ENCODE data around the gene MED8. TPM values are rescaled to one million over a fixed set of nuclear protein-coding genes. Genes with fewer than 3 reads are reported as not detected.
A peak's percentile ranks its signal among the peaks of the same experiment; 100 is the strongest.

MED8 gene
- total and polyA plus RNA-seq, 4 experiments from 2014 or later = 34.0 to 42.3 (median 35.8) TPM

DNA sequence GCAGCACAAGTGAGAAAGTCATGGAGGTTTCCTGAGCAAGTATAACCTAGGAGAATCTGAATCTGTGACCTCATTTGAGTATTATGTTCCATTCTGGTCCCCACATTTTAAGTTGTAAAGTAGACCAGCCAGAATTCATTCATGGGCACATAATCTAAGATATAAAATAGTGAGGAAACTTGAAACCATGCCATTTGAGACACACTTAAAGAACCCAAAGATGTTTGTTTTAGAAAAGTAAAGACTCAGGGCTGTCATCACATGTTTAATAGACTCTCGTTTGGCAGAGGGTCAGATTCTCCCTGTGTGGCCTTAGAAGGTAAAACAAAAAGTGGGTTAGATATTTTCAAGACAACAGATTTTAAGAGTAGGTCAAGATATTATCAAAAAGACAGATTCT lies 6.5 kb upstream of the MED8 start:
- Mint-ChIP-seq H3K27ac (peak overlapping the region in 1 of 7 donors; percentile 7), H3K27me3 (no peaks in the 10 kb centered on the region), H3K9me3 (no peaks in the 10 kb centered on the region), H3K4me1 (peaks cover 18 to 39% (median 24%) of the 10 kb centered on the region in 4 donors), H3K4me3 (no peak overlapping the region), H3K36me3 (peaks cover 9 to 33% of the 10 kb centered on the region in 2 donors)
- intact Hi-C loops (cut with micrococcal nuclease) = no loop called here
- DNase-seq = no peak
- no peak overlapping the region for H3K4me3 ChIP-seq (ENCODE audit: low read length in 2 of 2)
- H3K9me3 ChIP-seq (ENCODE audit: control insufficient read depth in 1 of 2, low read length in 2 of 2) = no peaks in the 10 kb centered on the region
- H3K27ac ChIP-seq (ENCODE audit: low read depth, low read length) = no peak overlapping the region
- CTCF ChIA-PET (ENCODE audit: partially characterized antibody) = interaction anchor here (2.7 kb wide), 1 partner anchor 19 kb away, joined by 9 read pairs; no protein-coding TSS in a partner anchor
- no peaks in the 10 kb centered on the region for H3K27me3 ChIP-seq (ENCODE audit: insufficient read depth, low read length)
- POLR2A ChIA-PET (ENCODE audit: partially characterized antibody) = no interaction called here
- H3K36me3 ChIP-seq (ENCODE audit: insufficient read depth, low read length) = no peaks in the 10 kb centered on the region
- peaks cover 4% of the 10 kb centered on the region for H3K4me1 ChIP-seq (ENCODE audit: insufficient read depth, low read length)

- intact Hi-C loops (cut with micrococcal nuclease) = no loop called here
- Mint-ChIP-seq H3K27ac (peak overlapping the region in 1 of 7 donors; percentile 7), H3K27me3 (no peaks in the 10 kb centered on the region), H3K36me3 (peaks cover 9 to 33% of the 10 kb centered on the region in 2 donors), H3K9me3 (no peaks in the 10 kb centered on the region), H3K4me3 (no peak overlapping the region), H3K4me1 (peaks cover 18 to 44% (median 28%) of the 10 kb centered on the region in 4 donors)
- H3K27me3 ChIP-seq (ENCODE audit: insufficient read depth, low read length) = no peaks in the 10 kb centered on the region
- no peak for DNase-seq
- POLR2A ChIA-PET (ENCODE audit: partially characterized antibody) = no interaction called here
- H3K4me3 ChIP-seq (ENCODE audit: low read length in 2 of 2) = no peak overlapping the region
- no peaks in the 10 kb centered on the region for H3K36me3 ChIP-seq (ENCODE audit: insufficient read depth, low read length)
- no peaks in the 10 kb centered on the region for H3K9me3 ChIP-seq (ENCODE audit: control insufficient read depth in 1 of 2, low read length in 2 of 2)
- CTCF ChIA-PET (ENCODE audit: partially characterized antibody) = interaction anchor here (1.4 to 2.7 kb wide), 2 partner anchors 11 to 19 kb away, joined by 3 to 9 read pairs; no protein-coding TSS in a partner anchor
- peaks cover 10% of the 10 kb centered on the region for H3K4me1 ChIP-seq (ENCODE audit: insufficient read depth, low read length)
- H3K27ac ChIP-seq (ENCODE audit: low read depth, low read length) = no peak overlapping the region
These were observed 5.9 kb upstream of the MED8 start for GRCh38 chr1:43395523-43395922.

- peak overlapping the region in 3 of 7 donors; percentile 13 to 30 (median 15) for H3K27ac Mint-ChIP-seq
- H3K27me3 Mint-ChIP-seq = no peaks in the 10 kb centered on the region
These were observed 3.1 kb upstream of the MED8 start for GRCh38 chr1:43392702-43393101.

GRCh38 chr1:43388613-43389012 lies 987 bp downstream of the MED8 start:
- H3K9me3 ChIP-seq (ENCODE audit: control insufficient read depth in 1 of 2, low read length in 2 of 2) = no peaks in the 10 kb centered on the region
- ChIA-PET CTCF (ENCODE audit: partially characterized antibody) (interaction anchor here (0.6 to 3.5 kb wide), 3 partner anchors 19 to 26 kb away, joined by 3 to 10 read pairs (median 7); partner anchors contain the start of gene ELOVL1), POLR2A (ENCODE audit: partially characterized antibody) (interaction anchor here (0.9 to 3.7 kb wide), 8 partner anchors 10 to 162 kb away, joined by 3 to 42 read pairs (median 7); partner anchors contain the start of genes CDC20, ELOVL1 and HYI)
- Mint-ChIP-seq H3K27ac (peak overlapping the region; percentile 37 to 100 (median 98)), H3K4me1 (peaks cover 31 to 57% (median 44%) of the 10 kb centered on the region in 4 donors), H3K9me3 (no peaks in the 10 kb centered on the region), H3K4me3 (peak overlapping the region; percentile 99 to 100 (median 100)), H3K27me3 (no peaks in the 10 kb centered on the region), H3K36me3 (peaks cover 24 to 55% of the 10 kb centered on the region in 2 donors)
- H3K4me3 ChIP-seq (ENCODE audit: low read length in 2 of 2) = peak overlapping the region; percentile 87 to 88
- H3K27me3 ChIP-seq (ENCODE audit: insufficient read depth, low read length) = no peaks in the 10 kb centered on the region
- peaks cover 41% of the 10 kb centered on the region for H3K36me3 ChIP-seq (ENCODE audit: insufficient read depth, low read length)
- H3K4me1 ChIP-seq (ENCODE audit: insufficient read depth, low read length) = peaks cover 28% of the 10 kb centered on the region
- intact Hi-C loops (cut with micrococcal nuclease) = loop anchor here (1.0 kb wide), 3 partner anchors 20 to 216 kb away; partner anchors contain the start of genes CDC20, CFAP57, EBNA1BP2 and ELOVL1
- peak overlapping the region; percentile 82 for H3K27ac ChIP-seq (ENCODE audit: low read depth, low read length)
- DNase-seq = no peak

More at GRCh38 chr1:43392702-43393101, 3.1 kb upstream of the MED8 start:
- CTCF ChIA-PET (ENCODE audit: partially characterized antibody) = no interaction called here
- H3K4me1 Mint-ChIP-seq = peaks cover 30 to 58% (median 45%) of the 10 kb centered on the region in 4 donors
- peaks cover 12 to 38% of the 10 kb centered on the region in 2 donors for H3K36me3 Mint-ChIP-seq
- POLR2A ChIA-PET (ENCODE audit: partially characterized antibody) = interaction anchor here (1.6 kb wide), 1 partner anchor 25 kb away, joined by 5 read pairs; the partner anchor contains the start of gene ELOVL1
- H3K4me1 ChIP-seq (ENCODE audit: insufficient read depth, low read length) = peaks cover 28% of the 10 kb centered on the region
- DNase-seq = no peak
- intact Hi-C loops (cut with micrococcal nuclease) = no loop called here
- no peaks in the 10 kb centered on the region for H3K27me3 ChIP-seq (ENCODE audit: insufficient read depth, low read length)
- no peaks in the 10 kb centered on the region for H3K9me3 Mint-ChIP-seq
- no peaks in the 10 kb centered on the region for H3K36me3 ChIP-seq (ENCODE audit: insufficient read depth, low read length)
- H3K4me3 ChIP-seq (ENCODE audit: low read length in 2 of 2) = no peak overlapping the region
- no peaks in the 10 kb centered on the region for H3K9me3 ChIP-seq (ENCODE audit: control insufficient read depth in 1 of 2, low read length in 2 of 2)
- H3K4me3 Mint-ChIP-seq = peak overlapping the region in 3 of 8 donors; percentile 4 to 45 (median 13)
- H3K27ac ChIP-seq (ENCODE audit: low read depth, low read length) = no peak overlapping the region

DNA sequence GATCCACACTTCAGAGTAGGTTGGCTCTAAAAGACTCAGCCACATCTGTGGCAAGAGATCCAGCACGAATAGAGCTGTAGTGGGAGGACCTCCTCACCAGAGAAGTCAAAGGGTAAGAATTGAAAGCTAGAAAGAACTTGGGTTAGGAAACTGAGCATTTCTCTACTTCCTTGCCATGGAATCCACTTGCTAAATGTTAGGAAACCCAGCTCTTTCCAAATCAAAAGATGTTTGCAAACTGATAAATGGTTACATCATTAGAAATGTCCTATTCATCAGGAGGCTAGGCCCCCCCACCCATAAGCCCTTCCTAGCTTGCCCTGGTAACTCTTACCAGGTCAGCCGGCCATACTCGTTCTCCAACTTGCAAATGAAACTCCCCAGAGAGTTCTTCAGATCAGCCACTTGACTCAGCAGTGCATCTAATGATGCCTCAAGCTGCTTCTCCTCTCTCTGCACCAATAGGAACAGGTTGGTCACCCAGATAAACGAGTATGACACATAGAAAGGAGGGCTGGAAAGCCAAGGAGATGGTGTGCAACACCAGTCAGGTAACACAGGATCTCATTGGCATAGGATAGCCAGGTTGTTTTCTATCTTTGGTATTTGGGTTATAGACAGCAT lies 1.5 kb downstream of the MED8 start:
- Histone ChIP-seq H3K4me1 (ENCODE audit: insufficient read depth, low read length) (peaks cover 28% of the 10 kb centered on the region), H3K27ac (ENCODE audit: low read depth, low read length) (no peak overlapping the region), H3K4me3 (ENCODE audit: low read length in 2 of 2) (no peak overlapping the region), H3K36me3 (ENCODE audit: insufficient read depth, low read length) (peaks cover 46% of the 10 kb centered on the region), H3K9me3 (ENCODE audit: control insufficient read depth in 1 of 2, low read length in 2 of 2) (no peaks in the 10 kb centered on the region), H3K27me3 (ENCODE audit: insufficient read depth, low read length) (no peaks in the 10 kb centered on the region)
- H3K4me1 Mint-ChIP-seq = peaks cover 28 to 52% (median 40%) of the 10 kb centered on the region in 4 donors
- H3K27me3 Mint-ChIP-seq = no peaks in the 10 kb centered on the region
- H3K9me3 Mint-ChIP-seq = no peaks in the 10 kb centered on the region
- H3K4me3 Mint-ChIP-seq = peak overlapping the region; percentile 99 to 100 (median 100)
- CTCF ChIA-PET (ENCODE audit: partially characterized antibody) = interaction anchor here (3.5 kb wide), 1 partner anchor 27 kb away, joined by 10 read pairs; no protein-coding TSS in a partner anchor
- DNase-seq = no peak
- H3K36me3 Mint-ChIP-seq = peaks cover 29 to 57% of the 10 kb centered on the region in 2 donors
- H3K27ac Mint-ChIP-seq = peak overlapping the region; percentile 37 to 100 (median 98)
- intact Hi-C loops (cut with micrococcal nuclease) = no loop called here
- POLR2A ChIA-PET (ENCODE audit: partially characterized antibody) = interaction anchor here (0.9 to 3.7 kb wide), 7 partner anchors 9 to 216 kb away, joined by 3 to 42 read pairs (median 4); partner anchors contain the start of genes CDC20, CFAP57, EBNA1BP2 and ELOVL1

DNA sequence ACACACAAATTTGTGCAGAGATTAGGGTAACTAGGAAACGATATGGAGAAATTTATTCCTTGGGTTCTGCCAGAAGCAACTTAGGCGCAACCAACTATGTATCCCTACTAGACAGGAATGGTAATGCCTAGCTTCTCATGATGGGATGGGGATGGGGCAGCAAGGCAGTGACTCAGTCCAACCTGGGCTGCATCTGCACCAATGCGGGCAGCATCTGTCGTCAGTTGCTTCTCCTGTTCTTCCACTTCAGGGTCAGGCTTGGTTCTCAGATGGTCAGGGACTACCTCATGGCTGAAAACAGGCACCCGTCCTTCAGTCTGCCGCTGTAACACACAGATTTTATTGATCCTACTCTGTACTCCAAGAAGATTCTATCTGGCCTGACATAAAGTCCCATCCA lies 2.9 kb downstream of the MED8 start:
- H3K4me3 ChIP-seq (ENCODE audit: low read length in 2 of 2) = no peak overlapping the region
- intact Hi-C loops (cut with micrococcal nuclease) = no loop called here
- CTCF ChIA-PET (ENCODE audit: partially characterized antibody) = interaction anchor here (1.5 kb wide), 1 partner anchor 19 kb away, joined by 3 read pairs; the partner anchor contains the start of gene ELOVL1

DNA sequence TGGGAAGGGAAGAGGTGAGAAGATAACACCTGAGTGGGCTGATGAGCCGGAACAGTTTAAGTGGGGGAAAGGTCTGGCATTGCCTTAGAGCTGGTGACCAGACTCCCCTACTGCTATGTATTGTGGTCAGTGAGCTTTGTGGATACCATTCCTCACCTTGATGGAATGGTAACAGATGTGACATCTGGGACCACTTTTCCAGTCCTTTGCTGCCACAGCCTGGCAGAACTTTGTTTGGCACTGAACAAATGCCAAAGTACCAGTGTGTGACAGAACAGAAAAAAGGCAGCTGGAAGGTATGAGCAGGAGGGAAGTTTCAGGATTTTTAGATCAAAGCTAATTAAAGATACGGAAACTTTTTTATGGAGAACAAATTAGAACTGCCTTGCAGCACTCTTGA lies 6.2 kb downstream of the MED8 start:
- no peak for DNase-seq
- ChIA-PET POLR2A (ENCODE audit: partially characterized antibody) (interaction anchor here (0.7 to 1.9 kb wide), 2 partner anchors 16 to 20 kb away, joined by 3 to 11 read pairs; partner anchors contain the start of gene ELOVL1), CTCF (ENCODE audit: partially characterized antibody) (interaction anchor here (1.0 to 1.3 kb wide), 3 partner anchors 31 to 156 kb away, joined by 3 to 7 read pairs (median 3); no protein-coding TSS in a partner anchor)
- peaks cover 54% of the 10 kb centered on the region for H3K36me3 ChIP-seq (ENCODE audit: insufficient read depth, low read length)
- Mint-ChIP-seq H3K4me3 (no peak overlapping the region), H3K4me1 (peaks cover 7 to 22% (median 9%) of the 10 kb centered on the region in 4 donors), H3K27me3 (no peaks in the 10 kb centered on the region), H3K27ac (peak overlapping the region in 1 of 7 donors; percentile 4), H3K36me3 (peaks cover 36 to 71% of the 10 kb centered on the region in 2 donors), H3K9me3 (no peaks in the 10 kb centered on the region)
- no peak overlapping the region for H3K4me3 ChIP-seq (ENCODE audit: low read length in 2 of 2)
- H3K9me3 ChIP-seq (ENCODE audit: control insufficient read depth in 1 of 2, low read length in 2 of 2) = no peaks in the 10 kb centered on the region
- peaks cover 6% of the 10 kb centered on the region for H3K4me1 ChIP-seq (ENCODE audit: insufficient read depth, low read length)
- intact Hi-C loops (cut with micrococcal nuclease) = no loop called here
- no peak overlapping the region for H3K27ac ChIP-seq (ENCODE audit: low read depth, low read length)
- no peaks in the 10 kb centered on the region for H3K27me3 ChIP-seq (ENCODE audit: insufficient read depth, low read length)

More for the DNA sequence above, 2.9 kb downstream of the MED8 start:
- Histone ChIP-seq H3K27ac (ENCODE audit: low read depth, low read length) (no peak overlapping the region), H3K36me3 (ENCODE audit: insufficient read depth, low read length) (peaks cover 54% of the 10 kb centered on the region), H3K27me3 (ENCODE audit: insufficient read depth, low read length) (no peaks in the 10 kb centered on the region), H3K4me1 (ENCODE audit: insufficient read depth, low read length) (peaks cover 28% of the 10 kb centered on the region), H3K9me3 (ENCODE audit: control insufficient read depth in 1 of 2, low read length in 2 of 2) (no peaks in the 10 kb centered on the region)
- Mint-ChIP-seq H3K27me3 (no peaks in the 10 kb centered on the region), H3K36me3 (peaks cover 39 to 64% of the 10 kb centered on the region in 2 donors), H3K4me1 (peaks cover 23 to 47% (median 34%) of the 10 kb centered on the region in 4 donors), H3K27ac (peak overlapping the region in 1 of 7 donors; percentile 89), H3K9me3 (no peaks in the 10 kb centered on the region), H3K4me3 (no peak overlapping the region)
- POLR2A ChIA-PET (ENCODE audit: partially characterized antibody) = interaction anchor here (2.1 kb wide), 1 partner anchor 18 kb away, joined by 6 read pairs; no protein-coding TSS in a partner anchor
- DNase-seq = no peak

Data from CD4-positive, alpha-beta memory T cell (primary cell).